Stimulated activated CD8-positive, alpha-beta memory T cell treated with anti-CD3 and anti-CD28 coated beads, Interleukin-12 subunit alpha, Interleukin-12 subunit beta, amount 100 ng/mL, for 24 hours (primary cell): ENCODE measurements around the gene NME9.

Experiments used
- DNase-seq: peaks from one replicate; pipeline ENCODE4 v3.0.0-alpha.2; 2020; ENCODE audit errors: extremely low read depth

Gene NME9

DNA sequence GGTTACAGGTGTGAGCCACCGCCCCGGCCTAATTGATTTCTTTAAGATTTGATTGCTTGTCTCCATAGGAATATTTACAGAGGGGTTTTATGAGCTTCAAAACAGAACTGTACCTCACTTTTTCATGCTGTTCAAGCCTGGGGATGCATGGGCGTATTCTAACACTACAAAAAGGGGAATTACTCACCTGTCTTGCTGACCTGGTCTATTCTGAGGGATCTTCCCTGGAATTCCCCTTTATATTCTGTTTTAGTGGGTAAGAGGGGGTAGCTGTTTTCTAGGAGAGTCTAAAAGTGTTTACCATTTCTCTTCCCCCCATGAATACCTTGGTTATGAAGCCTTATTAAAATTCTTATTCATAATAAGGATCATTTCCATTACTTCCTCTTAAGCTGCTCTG lies 48.1 kb downstream of the NME9 start:
- no peak for DNase-seq

DNA sequence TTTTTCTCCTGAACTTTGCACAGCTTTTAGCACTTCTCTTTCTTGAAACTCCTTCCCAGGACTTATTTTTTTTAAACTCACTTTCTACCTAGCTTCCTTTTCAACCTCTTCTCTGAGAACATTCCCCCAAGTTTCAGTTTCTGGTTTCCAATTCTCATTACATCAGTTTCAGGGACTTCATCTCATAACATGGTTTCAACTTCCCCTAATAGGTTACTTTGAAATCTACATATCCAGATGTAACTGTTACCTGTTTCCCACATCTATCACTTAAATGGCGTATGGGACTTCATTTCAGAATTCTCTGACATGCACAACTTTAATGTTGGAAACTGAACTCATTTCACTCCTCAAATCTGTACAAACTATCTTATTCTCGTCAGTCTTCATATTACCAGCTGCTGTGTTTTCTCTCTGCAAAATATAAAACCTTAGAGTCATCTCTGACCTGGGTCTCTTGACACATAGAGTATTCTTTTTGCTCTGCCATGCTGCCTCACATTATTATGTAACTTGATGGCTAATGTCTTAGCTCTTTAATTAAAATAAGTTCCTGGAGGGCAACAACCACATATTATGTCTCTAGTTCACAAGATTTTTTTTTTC lies 58.4 kb downstream of the NME9 start:
- DNase-seq = no peak

DNA sequence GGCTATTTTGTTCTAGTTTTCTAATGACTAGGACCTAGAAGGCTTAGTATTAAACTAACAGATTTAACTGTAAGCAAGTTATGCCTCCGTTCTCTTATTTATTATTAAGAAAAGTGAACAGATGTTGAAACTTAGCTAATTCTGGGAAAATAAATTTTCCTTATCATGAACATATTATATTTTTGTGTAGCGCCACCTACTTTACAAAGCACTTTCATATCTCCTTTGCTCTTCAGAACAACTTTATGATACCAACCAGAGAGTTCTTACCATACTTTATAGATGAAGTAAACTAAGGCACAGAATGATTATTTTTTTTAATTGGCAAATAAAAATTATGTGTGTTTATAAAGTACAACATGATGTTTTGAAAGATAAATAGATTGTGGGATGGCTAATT lies 59.4 kb downstream of the NME9 start:
- no peak for DNase-seq

DNA sequence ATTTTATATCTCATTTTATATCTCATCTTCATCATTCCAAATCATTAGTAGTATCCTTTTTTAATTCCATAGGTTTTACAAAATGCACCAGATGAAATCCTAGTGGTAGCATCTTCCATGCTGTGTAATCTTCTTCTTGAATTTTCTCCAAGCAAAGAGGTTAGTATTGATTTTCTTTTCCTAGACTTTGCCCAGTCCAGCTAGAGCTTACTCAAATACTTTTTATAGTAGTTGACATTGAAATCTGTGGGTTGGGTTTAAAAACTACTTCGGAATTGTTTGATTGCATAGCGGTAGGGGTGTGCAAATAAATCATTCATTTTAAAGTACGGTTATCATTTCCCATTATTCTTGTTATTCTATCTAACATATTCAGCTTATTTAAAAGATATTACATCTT lies 62.6 kb downstream of the NME9 start:
- DNase-seq = no peak

DNA sequence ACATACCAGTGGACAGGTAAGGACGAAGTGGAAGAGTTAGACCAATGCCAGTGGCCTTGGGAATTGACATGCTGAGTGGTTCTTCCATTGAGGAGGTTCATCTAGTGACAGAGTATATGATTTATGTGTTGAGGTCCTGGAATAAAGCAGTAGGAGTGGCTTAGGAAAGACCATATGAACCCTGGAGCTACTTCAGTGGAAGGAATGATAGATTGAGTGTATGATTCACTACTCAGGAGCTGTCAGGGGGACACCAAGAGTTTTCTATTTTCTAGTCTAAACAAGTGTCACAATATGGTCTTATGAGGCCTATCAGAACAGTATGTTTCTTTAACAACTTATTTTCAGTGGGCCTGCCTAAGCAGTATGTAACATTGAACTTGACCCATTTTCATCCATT lies 63.9 kb downstream of the NME9 start:
- DNase-seq = no peak

DNA sequence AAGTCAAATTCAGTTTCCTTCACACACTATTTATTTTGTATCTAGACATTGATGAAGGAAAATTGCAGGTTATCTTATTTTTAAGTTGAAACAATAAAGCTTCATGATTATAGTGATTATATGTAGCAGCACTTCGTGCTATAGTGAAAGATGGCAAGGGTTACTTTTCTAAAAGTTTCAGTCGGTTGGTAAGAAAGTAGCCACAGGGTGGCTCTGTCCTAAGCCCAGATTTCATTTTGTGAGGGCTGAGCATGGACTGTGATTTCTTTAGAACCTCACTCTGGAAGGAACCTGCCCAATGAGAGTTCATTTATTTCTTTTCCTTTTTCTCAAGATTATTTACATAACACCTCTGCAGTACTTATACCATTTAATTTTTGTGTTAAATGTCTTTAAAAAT lies 66.5 kb downstream of the NME9 start:
- DNase-seq = no peak

DNA sequence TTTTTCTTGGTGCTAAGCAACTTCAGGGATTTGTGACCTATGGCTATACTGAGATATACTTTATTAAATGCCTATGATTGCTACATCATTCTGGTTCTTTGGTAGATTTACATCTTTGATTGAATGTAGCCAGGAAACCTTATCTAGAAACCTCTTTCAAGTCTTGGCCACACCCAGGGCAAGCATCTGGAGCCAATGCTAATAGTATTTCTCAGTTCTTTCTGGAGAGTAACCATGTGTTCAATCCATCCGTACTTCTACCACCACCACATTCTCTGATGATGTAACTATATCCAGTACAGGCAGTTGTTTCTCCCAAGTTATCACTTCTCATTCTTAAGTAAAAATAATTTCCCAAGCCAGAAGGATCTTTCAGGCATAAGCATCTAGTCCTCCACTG lies 69.0 kb downstream of the NME9 start:
- DNase-seq = no peak

DNA sequence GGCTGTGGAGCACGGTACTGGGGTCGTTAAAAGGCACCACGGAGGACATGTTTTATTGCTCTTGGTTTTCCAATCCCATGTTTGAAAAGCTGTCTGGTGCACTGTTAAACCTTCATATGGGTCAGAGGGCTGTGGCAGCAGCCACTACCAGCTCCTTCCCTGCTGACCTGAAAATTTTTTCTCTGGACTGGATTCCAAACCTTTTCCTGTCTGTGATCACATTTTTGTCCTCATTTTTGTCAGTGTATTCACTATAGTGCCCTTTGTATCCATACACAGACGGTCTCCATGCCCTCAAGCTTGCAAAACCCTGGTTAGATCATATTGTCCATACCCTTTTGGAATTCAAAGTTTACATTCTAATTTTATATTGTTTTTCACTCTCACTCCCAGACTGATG lies 70.5 kb downstream of the NME9 start:
- DNase-seq = no peak

DNA sequence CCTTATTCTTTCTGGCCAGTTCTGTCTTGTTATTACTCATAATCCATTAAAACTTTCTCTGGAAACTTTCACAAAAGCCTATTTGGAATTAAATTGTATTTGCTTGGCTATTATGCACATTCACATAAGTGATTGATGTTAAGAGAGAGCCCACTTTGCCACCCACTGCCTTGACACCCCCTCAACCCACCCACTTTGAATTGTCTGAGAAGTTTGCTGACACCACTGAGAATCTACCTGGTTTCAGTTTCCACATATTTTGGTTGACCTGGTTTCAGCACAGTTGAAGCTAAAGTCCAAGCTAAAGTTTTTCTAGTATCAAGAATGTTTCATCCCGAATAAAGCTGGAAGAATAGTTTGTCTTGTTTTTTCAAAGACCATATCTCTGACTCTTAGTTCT lies 71.7 kb downstream of the NME9 start:
- DNase-seq = no peak

DNA sequence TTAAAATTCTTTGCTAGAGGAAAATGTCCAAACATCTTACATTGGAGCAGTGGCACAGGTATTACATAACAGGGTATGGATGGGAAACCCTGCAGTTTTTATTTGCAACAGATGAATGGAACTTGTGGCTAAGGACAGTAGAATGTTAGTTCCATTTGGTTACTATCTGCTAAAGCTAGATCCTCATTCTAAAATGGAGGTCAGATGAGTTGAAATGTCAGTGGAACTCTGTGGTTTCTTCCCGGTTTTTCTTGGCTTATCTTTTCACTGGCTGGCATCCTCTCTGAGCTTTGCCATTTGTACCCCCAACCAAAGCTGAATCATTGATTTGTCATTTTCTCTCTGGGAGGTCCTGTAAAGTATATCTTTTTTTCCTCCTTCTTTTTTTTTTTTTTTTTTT lies 73.6 kb downstream of the NME9 start:
- DNase-seq = no peak

DNA sequence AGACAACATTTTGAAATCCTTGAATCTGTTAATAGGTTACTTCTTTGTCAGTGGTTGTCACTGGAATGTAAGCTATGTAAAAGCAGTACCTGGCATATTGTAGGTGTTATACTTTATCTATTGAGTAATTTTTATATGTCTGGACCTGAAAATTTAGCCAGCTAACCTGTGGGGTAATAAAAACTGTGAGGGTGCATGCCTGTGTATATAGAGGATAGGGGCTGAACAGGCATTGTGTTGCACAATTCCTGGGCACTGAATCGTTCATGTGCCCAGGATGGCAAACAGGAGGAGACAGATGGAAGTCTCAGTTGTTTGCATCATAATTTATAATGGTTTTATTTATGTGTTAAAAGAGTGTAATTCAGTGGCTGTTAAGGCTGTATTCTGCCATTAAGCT lies 75.4 kb downstream of the NME9 start:
- no peak for DNase-seq

DNA sequence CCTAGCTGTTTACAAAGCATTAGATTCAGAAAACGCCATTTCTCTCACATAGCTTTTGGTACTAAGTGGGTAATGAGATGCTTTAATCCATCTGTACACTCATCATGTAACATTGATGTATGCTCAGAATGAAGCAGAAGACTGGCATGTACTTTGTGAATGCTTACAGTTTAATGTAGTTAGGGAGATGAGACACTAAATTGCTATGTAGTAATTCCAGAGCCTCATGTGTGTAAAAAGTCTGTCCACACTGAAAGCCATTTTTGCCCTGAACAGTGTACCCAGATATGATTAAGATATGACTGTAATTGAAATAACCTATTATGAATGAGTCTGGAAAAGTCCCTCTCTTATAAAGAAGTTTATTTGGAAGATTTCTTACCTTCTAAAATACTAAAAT lies 76.0 kb downstream of the NME9 start:
- DNase-seq = no peak
